HEK293 (cell line): Measurements from ENCODE around the gene PPP2R2B.

Experiments used
- CTCF ChIA-PET: fragments of 350-600 bp; formaldehyde crosslinking; extraction: SDS; loops from one replicate; lab custom pipeline; 2021; ENCODE audit warnings: antibody characterized with exemption; lab: Yijun Ruan, JAX
- POLR2A ChIA-PET: fragments of 300-600 bp; formaldehyde crosslinking; extraction: SDS; loops from one replicate; lab custom pipeline; 2020; ENCODE audit warnings: antibody characterized with exemption, inconsistent platforms; lab: Yijun Ruan, JAX
- H3K27ac ChIP-seq: fragments of 200-500 bp; sonication (Bioruptor generic); 2 replicates; pipeline ENCODE4 v1.5.1; 2014; ENCODE audit warnings: low read depth, low read length, control low read depth, inconsistent platforms; ENCODE audit errors: extremely low read depth
- H3K36me3 ChIP-seq, 2 experiments: fragments of 200-500 bp in 1 of 2; sonication (Bioruptor generic) in 1 of 2; 1 replicate in 1 of 2; 2 replicates in 1 of 2; pipeline ENCODE4 v1.5.1; 2014 to 2017; ENCODE audit warnings: inconsistent platforms in 2 of 2, low read length in 2 of 2; ENCODE audit not compliant: control insufficient read depth in 2 of 2, insufficient read depth in 1 of 2
- H3K4me1 ChIP-seq: fragments of 200-500 bp; sonication (Bioruptor generic); 2 replicates; pipeline ENCODE4 v1.5.1; 2014; ENCODE audit warnings: mild to moderate bottlenecking, low read length, inconsistent platforms; ENCODE audit not compliant: control insufficient read depth, insufficient read depth
- H3K4me3 ChIP-seq: 2 replicates; pipeline ENCODE4 v1.5.1; 2011; ENCODE audit warnings: low read depth, mild to moderate bottlenecking, control low read depth, low read length, moderate library complexity
- H3K9me3 ChIP-seq: fragments of 200-500 bp; sonication (Bioruptor generic); 2 replicates; pipeline ENCODE4 v1.5.1; 2014; ENCODE audit warnings: low read depth, low read length, inconsistent platforms; ENCODE audit not compliant: control insufficient read depth, insufficient read depth
- AEBP2 ChIP-seq: fragments of 450-650 bp; formaldehyde crosslinking; IDR thresholded peaks from 2 replicates; pipeline ENCODE4 v1.5.1; 2016; ENCODE audit warnings: missing biosample characterization, missing genetic modification characterization, borderline replicate concordance
- EGR2 ChIP-seq: fragments of 450-650 bp; formaldehyde crosslinking; IDR thresholded peaks from 2 replicates; pipeline ENCODE4 v1.5.1; 2016; ENCODE audit warnings: low read depth, missing biosample characterization, missing genetic modification characterization
- GLI2 ChIP-seq: fragments of 450-650 bp; formaldehyde crosslinking; IDR thresholded peaks from 2 replicates; pipeline ENCODE4; 2017; ENCODE audit warnings: missing biosample characterization, missing genetic modification characterization, low read depth, borderline replicate concordance
- HOXC10 ChIP-seq: sonication (generic); formaldehyde crosslinking; IDR thresholded peaks from 2 replicates; pipeline ENCODE4 v1.8.1; 2023; ENCODE audit warnings: mild to moderate bottlenecking, missing genetic modification reagents
- KLF16 ChIP-seq: fragments of 450-650 bp; formaldehyde crosslinking; IDR thresholded peaks from 2 replicates; pipeline ENCODE4 v1.5.1; 2017; ENCODE audit warnings: missing biosample characterization, missing genetic modification characterization
- ZBTB26 ChIP-seq: fragments of 450-650 bp; formaldehyde crosslinking; optimal IDR thresholded peaks from 2 replicates; pipeline ENCODE3; 2016; ENCODE audit warnings: missing biosample characterization, mild to moderate bottlenecking, missing genetic modification characterization
- ZNF112 ChIP-seq: fragments of 450-650 bp; formaldehyde crosslinking; IDR thresholded peaks from 2 replicates; pipeline ENCODE4 v1.5.0; 2017; ENCODE audit warnings: missing biosample characterization, missing genetic modification characterization
- ZNF138 ChIP-seq: fragments of 450-650 bp; formaldehyde crosslinking; IDR thresholded peaks from 2 replicates; pipeline ENCODE4 v1.5.1; 2016; ENCODE audit warnings: missing biosample characterization, missing genetic modification characterization, borderline replicate concordance
- ZNF184 ChIP-seq: fragments of 450-650 bp; IDR thresholded peaks from 2 replicates; pipeline ENCODE4 v1.5.1; 2018; ENCODE audit warnings: missing biosample characterization, mild to moderate bottlenecking, missing genetic modification characterization
- ZNF239 ChIP-seq: fragments of 450-650 bp; formaldehyde crosslinking; IDR thresholded peaks from 2 replicates; pipeline ENCODE4 v1.5.1; 2016; ENCODE audit warnings: missing biosample characterization, missing genetic modification characterization
- ZNF280C ChIP-seq: fragments of 450-650 bp; formaldehyde crosslinking; IDR thresholded peaks from 2 replicates; pipeline ENCODE4 v1.5.1; 2016; ENCODE audit warnings: missing biosample characterization, missing genetic modification characterization
- ZNF302 ChIP-seq: fragments of 450-650 bp; formaldehyde crosslinking; IDR thresholded peaks from 2 replicates; pipeline ENCODE4 v1.5.1; 2016; ENCODE audit warnings: missing biosample characterization, missing genetic modification characterization, low read depth
- ZNF324 ChIP-seq: fragments of 450-650 bp; formaldehyde crosslinking; IDR thresholded peaks from 2 replicates; pipeline ENCODE4 v1.5.1; 2016; ENCODE audit warnings: missing biosample characterization, missing genetic modification characterization
- ZNF335 ChIP-seq: fragments of 450-650 bp; formaldehyde crosslinking; conservative IDR thresholded peaks from 2 replicates; pipeline ENCODE4 v1.5.1; 2016; ENCODE audit warnings: missing biosample characterization, missing genetic modification characterization
- ZNF391 ChIP-seq: fragments of 450-650 bp; formaldehyde crosslinking; IDR thresholded peaks from 2 replicates; pipeline ENCODE4 v1.5.1; 2016; ENCODE audit warnings: low read depth, missing biosample characterization, missing genetic modification characterization, borderline replicate concordance
- ZNF433 ChIP-seq: fragments of 450-650 bp; formaldehyde crosslinking; IDR thresholded peaks from 2 replicates; pipeline ENCODE4 v1.5.1; 2016; ENCODE audit warnings: missing biosample characterization, missing genetic modification characterization, low read depth
- ZNF548 ChIP-seq: fragments of 450-650 bp; formaldehyde crosslinking; IDR thresholded peaks from 2 replicates; pipeline ENCODE4 v1.5.1; 2016; ENCODE audit warnings: missing biosample characterization, missing genetic modification characterization
- ZNF580 ChIP-seq: fragments of 450-650 bp; formaldehyde crosslinking; IDR thresholded peaks from 2 replicates; pipeline ENCODE4 v1.5.1; 2016; ENCODE audit warnings: missing biosample characterization, missing genetic modification characterization
- ZNF626 ChIP-seq: fragments of 450-650 bp; sonication (Bioruptor Pico); formaldehyde crosslinking; IDR thresholded peaks from 2 replicates; pipeline ENCODE4 v1.5.1; 2018; ENCODE audit warnings: missing biosample characterization, missing genetic modification characterization, inconsistent platforms
- ZNF645 ChIP-seq: fragments of 450-650 bp; formaldehyde crosslinking; IDR thresholded peaks from 2 replicates; pipeline ENCODE4; 2016; ENCODE audit warnings: missing biosample characterization, missing genetic modification characterization
- ZNF692 ChIP-seq: fragments of 450-650 bp; formaldehyde crosslinking; IDR thresholded peaks from 2 replicates; pipeline ENCODE4 v1.5.1; 2016; ENCODE audit warnings: missing biosample characterization, missing genetic modification characterization
- ZNF707 ChIP-seq: fragments of 450-650 bp; formaldehyde crosslinking; IDR thresholded peaks from 2 replicates; pipeline ENCODE4 v1.5.1; 2016; ENCODE audit warnings: missing biosample characterization, missing genetic modification characterization
- ZNF747 ChIP-seq: fragments of 450-650 bp; formaldehyde crosslinking; IDR thresholded peaks from 2 replicates; pipeline ENCODE4 v1.5.1; 2016; ENCODE audit warnings: missing biosample characterization, missing genetic modification characterization
- ZNF777 ChIP-seq: fragments of 450-650 bp; formaldehyde crosslinking; IDR thresholded peaks from 2 replicates; pipeline ENCODE4 v1.5.1; 2017; ENCODE audit warnings: missing biosample characterization, missing genetic modification characterization, borderline replicate concordance
- ZSCAN23 ChIP-seq: fragments of 450-650 bp; formaldehyde crosslinking; IDR thresholded peaks from 2 replicates; pipeline ENCODE4 v1.5.1; 2016; ENCODE audit warnings: missing biosample characterization, missing genetic modification characterization

PPP2R2B gene

GRCh38 chr5:146751781-146752401, 126.7 kb downstream of the PPP2R2B start (continued):
- no peak for TF ChIP-seq ZNF645 (tag by site-specific recombination)
- TF ChIP-seq ZNF335 (tag by site-specific recombination), result no peak
- TF ChIP-seq ZBTB26, result no peak
- no peak for TF ChIP-seq ZSCAN23 (tag by site-specific recombination)
- TF ChIP-seq ZNF280C (tag by site-specific recombination), result no peak
- no peak for TF ChIP-seq ZNF324 (tag by site-specific recombination)
- TF ChIP-seq KLF16, result no peak
- TF ChIP-seq ZNF580 (tag by site-specific recombination), result no peak
- TF ChIP-seq ZNF138 (tag by site-specific recombination), result no peak
- no peak for TF ChIP-seq ZNF433 (tag by site-specific recombination)
- no peak for TF ChIP-seq EGR2 (tag by site-specific recombination)

- H3K36me3 ChIP-seq, result no peaks in the 10 kb centered on the region
- H3K4me1 ChIP-seq, result no peaks in the 10 kb centered on the region
- H3K27ac ChIP-seq, result no peak overlapping the region
- no peaks in the 10 kb centered on the region for H3K9me3 ChIP-seq
- POLR2A ChIA-PET, result no interaction called here
- CTCF ChIA-PET, result no interaction called here
- no peak for TF ChIP-seq ZNF692 (tag by site-specific recombination)
- H3K4me3 ChIP-seq, result no peak overlapping the region
Measured at GRCh38 chr5:146751054-146751453, 127.5 kb downstream of the PPP2R2B start.

- Histone ChIP-seq H3K36me3 (no peaks in the 10 kb centered on the region), H3K9me3 (no peaks in the 10 kb centered on the region), H3K27ac (no peak overlapping the region), H3K4me3 (no peak overlapping the region), H3K4me1 (no peaks in the 10 kb centered on the region)
- ChIA-PET POLR2A (interaction anchor here (0.5 kb wide), 1 partner anchor 269 kb away, joined by 3 read pairs; no protein-coding TSS in a partner anchor), CTCF (no interaction called here)
- TF ChIP-seq KLF16 (no peak), ZNF302 (tag by site-specific recombination) (no peak), HOXC10 (CRISPR knock-in tag) (no peak), ZNF747 (no peak), ZNF645 (tag by site-specific recombination) (no peak), ZNF391 (tag by site-specific recombination) (no peak), ZNF548 (no peak), ZNF707 (tag by site-specific recombination) (no peak), ZNF239 (no peak), ZNF777 (no peak), ZNF112 (tag by site-specific recombination) (no peak), ZNF626 (tag by site-specific recombination) (no peak), ZNF184 (tag by site-specific recombination) (no peak), AEBP2 (tag by site-specific recombination) (no peak), GLI2 (tag by site-specific recombination) (no peak)
Measured at GRCh38 chr5:146748533-146748932, 130.0 kb downstream of the PPP2R2B start.
